Endothelial cell of umbilical vein (primary cell): ENCODE measurements around the gene VLDLR.

Experiments used
- MAX ChIP-seq: IDR thresholded peaks from 2 replicates; pipeline ENCODE4 v1.6.1; 2011; ENCODE audit not compliant: insufficient read depth, insufficient read length
- POLR2AphosphoS5 ChIP-seq: IDR thresholded peaks from 2 replicates; pipeline ENCODE4 v1.6.1; 2012; ENCODE audit warnings: low read depth, mild to moderate bottlenecking, control low read depth, low read length, moderate library complexity; ENCODE audit not compliant: insufficient read depth
- TF ChIP-seq, protein P1 (sequence below), 2 donors: IDR thresholded peaks; 1 replicate in 1 of 2; 2 replicates in 1 of 2; pipeline ENCODE4 v1.5.1; 2011; ENCODE audit warnings: low read length in 2 of 2, mild to moderate bottlenecking in 2 of 2, moderate library complexity in 2 of 2, control low read depth in 1 of 2, inconsistent platforms in 1 of 2, low read depth in 1 of 2; ENCODE audit not compliant: insufficient read depth in 1 of 2; ENCODE audit errors: extremely low read depth in 1 of 2

GRCh38 chr9:2625427-2625826 is 3.8 kb downstream of the VLDLR start:
- no peak for TF ChIP-seq POLR2AphosphoS5
- TF ChIP-seq, protein P1, sequence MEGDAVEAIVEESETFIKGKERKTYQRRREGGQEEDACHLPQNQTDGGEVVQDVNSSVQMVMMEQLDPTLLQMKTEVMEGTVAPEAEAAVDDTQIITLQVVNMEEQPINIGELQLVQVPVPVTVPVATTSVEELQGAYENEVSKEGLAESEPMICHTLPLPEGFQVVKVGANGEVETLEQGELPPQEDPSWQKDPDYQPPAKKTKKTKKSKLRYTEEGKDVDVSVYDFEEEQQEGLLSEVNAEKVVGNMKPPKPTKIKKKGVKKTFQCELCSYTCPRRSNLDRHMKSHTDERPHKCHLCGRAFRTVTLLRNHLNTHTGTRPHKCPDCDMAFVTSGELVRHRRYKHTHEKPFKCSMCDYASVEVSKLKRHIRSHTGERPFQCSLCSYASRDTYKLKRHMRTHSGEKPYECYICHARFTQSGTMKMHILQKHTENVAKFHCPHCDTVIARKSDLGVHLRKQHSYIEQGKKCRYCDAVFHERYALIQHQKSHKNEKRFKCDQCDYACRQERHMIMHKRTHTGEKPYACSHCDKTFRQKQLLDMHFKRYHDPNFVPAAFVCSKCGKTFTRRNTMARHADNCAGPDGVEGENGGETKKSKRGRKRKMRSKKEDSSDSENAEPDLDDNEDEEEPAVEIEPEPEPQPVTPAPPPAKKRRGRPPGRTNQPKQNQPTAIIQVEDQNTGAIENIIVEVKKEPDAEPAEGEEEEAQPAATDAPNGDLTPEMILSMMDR (IDR thresholded peaks at IDR 0.05; ENCODE audit: extremely low read depth in 1 of 2, insufficient read depth in 1 of 2, low read depth in 1 of 2, low read length in 2 of 2): no peak
- TF ChIP-seq MAX: no peak
